HG02588 (cell line): ENCODE results near the gene SORCS2.
"Not testable (repeated sequence)": the region's sequence is repeated elsewhere in the genome, so short reads cannot be mapped to it uniquely, and the experiment has no call there.

Experiments used
- ATAC-seq: cut with Tn5 transposase; IDR thresholded peaks from one replicate; pipeline ENCODE4 v1.9.1; 2021; ENCODE audit warnings: mild to moderate bottlenecking, moderate library complexity; ENCODE audit not compliant: unreplicated experiment

SORCS2 gene

GRCh38 chr4:7159923-7160322 is 32.4 kb upstream of the SORCS2 start:
- no peak for ATAC-seq

GRCh38 chr4:7160439-7160838 is 31.9 kb upstream of the SORCS2 start:
- ATAC-seq, result no peak

- ATAC-seq, result no peak
Measured at GRCh38 chr4:7160951-7161440, 31.3 kb upstream of the SORCS2 start.

DNA sequence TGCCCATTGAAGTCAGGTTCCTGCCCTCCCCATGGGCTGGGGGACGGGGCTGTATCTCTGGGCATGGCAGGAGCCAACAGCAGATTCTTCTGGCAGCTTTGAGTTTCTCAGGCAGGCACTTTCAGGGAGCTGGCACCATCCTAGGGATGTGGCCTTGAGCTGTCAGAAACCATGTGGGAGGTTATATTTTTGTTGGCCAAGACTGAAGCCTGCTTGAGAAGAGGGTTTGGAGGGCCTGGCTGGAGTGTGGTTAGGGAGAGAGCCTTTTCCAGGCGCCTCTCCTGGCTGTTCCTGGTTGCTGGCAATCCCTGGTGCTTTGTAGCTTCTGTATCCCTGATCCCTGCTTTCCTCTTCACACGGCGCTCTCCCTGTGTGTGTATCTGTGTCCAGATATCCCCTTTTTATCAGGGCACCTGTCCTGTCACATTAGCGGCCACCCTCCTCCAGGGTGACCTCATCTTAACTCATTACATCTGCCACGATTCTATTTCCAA is 30.6 kb upstream of the SORCS2 start:
- ATAC-seq, result no peak

GRCh38 chr4:7165056-7165873 is 27.1 kb upstream of the SORCS2 start:
- ATAC-seq, result not testable (repeated sequence)

DNA sequence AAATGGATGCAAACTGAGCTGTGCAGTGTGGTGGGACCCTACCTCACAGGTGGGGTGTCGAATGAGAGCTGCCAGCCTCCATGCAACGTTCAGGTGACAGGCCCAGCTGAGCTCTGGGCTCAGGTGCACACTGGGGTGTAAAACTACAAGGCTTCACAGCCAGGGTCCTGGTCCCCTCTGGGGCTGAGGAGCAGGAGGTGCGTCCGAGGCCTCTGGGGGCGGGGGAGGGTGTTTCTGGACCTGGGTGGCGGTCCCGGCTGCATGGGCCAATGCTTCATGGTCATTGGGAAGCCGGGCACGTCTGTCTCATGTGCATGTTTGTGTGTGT is 26.5 kb upstream of the SORCS2 start:
- ATAC-seq, result no peak

DNA sequence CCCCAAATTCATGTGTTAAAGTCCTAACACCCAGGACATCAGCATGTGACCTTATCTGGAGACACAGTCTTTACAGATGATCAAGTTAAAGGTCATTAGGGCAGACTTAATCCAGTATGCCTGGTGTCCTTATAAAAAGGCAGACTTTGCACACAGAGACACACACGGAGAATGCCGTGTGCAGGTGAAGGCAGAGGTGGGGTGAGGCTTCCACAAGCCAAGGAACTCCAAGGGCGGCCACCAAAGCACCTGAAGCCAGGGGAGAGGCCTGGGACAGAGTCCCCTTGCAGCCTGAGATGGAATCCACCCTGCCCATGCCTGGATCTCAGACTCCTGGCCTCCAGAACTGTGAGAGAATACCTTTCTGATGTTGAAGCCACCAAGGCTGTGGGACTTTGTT is 26.1 kb upstream of the SORCS2 start:
- no peak for ATAC-seq

DNA sequence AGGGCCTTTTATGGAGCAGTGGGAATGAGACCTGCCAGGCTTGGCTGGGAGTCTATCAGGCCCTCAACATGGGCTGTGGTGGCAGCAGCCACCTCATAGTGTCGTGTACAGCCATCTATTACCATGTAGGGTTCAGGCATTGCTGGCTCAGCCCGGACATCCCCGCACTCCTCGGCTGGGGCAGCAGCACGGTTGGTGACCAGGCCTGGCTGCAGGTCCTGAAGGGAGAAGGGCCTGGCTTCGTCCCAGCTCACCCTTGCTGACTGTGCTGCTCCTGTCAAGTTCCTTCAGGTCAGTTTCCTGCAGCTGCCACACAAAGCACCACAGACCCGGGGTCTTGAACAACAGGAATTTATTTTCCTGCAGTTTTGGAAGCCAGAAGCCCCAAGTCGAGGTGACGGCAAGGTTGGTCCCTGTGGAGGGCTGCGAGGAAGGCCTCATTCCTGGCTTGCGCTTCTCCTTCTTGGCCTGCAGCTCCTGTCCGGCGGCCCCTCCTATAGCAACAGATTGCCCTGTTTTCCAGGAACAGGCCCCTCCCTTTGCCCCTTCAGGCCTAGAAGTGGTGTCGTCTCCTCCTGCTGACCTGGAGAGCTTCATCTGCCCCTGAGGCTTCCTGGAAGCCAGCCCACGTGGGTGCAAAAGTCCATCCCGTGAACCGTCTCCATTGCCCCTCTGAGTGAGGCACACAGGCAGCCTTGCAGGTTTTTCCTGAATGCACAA is 25.2 kb upstream of the SORCS2 start:
- ATAC-seq, result no peak

- ATAC-seq, result no peak
Measured at GRCh38 chr4:7167706-7168105, 24.6 kb upstream of the SORCS2 start.

DNA sequence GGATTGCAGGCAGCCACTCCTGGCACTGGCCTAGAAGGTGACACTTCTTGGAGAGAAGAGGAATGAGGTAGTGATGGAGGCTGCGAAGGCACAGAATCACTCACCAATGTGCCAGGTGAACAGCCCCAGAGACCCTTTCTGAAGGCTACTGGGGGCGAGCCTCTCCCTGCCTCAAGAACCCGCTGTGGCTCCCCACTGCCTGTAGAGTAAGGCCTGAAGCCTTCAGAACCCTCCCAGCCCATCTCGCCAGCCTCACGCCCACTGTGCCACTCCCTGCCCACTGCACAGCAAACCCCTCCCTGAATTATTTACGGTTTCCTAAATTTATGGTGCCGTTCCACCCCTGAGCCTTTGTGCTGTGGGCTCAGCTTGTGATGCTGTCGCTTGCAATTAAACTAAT is 24.2 kb upstream of the SORCS2 start:
- ATAC-seq, result no peak

DNA sequence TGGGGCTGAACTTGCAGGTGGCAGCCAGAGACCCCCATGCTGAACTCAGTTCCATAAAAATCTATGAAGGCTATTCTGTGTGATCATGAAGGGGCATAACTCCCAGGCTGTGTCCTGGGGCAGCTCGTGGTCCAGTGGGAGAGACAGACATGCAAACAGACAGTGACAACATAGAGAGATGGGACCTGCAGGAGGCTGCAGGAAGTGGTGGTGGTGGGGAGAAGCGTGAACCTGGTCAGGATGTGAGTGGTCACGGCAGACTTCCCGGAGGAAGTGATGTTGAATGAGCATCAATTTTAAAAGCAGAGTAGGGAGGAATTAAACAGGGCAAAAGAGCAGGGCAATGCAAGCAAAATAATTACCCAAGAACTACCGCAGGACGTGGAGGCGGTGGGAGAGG is 23.2 kb upstream of the SORCS2 start:
- no peak for ATAC-seq

DNA sequence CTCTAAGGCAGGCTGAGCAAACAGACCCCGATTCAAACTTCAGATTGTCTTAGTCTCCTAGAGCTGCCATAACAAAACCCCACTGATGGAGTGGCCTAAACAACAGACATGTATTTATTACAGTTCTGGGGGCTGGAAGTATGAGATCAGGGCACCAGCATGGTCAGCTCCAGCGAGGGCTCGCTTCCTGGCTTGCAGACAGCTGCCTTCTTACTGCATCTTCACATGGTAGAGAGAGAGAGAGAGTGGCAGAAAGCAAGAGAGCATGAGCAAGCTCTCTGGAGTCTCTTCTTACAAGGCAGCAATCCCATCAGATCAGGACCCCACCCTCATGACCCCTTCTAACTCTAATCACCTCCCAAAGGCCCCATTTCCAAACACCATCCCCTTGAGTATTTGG is 22.3 kb upstream of the SORCS2 start:
- ATAC-seq, result no peak

DNA sequence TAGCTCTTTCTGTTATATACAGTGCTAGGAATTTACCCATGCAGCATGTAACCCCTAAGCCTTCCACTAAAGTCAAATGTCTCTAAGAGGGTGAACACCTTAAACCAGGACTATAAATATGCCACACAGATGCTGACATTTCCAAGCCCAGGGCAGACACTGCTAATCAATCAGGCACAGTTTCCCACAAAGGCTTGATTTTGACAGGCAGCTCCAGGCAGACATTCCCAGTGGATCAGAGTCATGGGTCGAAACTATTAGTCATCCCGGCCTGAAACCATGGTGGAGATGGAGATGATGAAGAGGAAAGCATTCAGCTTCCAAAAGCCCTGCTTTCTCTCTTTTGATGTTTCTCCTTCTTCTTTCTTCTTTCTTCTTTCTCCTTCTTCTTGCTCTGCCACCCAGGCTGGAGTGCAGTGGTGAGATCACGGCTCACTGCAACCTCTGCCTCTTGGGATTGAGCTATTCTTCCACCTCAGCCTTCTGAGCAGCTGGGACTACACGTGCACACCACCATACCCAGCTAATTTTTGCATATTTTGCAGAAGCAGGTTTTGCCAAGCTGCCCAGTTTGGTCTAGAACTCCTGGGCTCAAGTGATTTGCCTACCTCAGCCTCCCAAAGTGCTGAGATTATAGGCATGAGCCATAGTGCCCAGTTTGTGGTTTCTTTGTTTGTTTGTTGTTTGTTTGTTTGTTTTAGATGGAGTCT is 21.0 kb upstream of the SORCS2 start:
- ATAC-seq, result no peak

- no peak for ATAC-seq
Measured at GRCh38 chr4:7172508-7172907, 19.8 kb upstream of the SORCS2 start.

- ATAC-seq, result no peak
Measured at GRCh38 chr4:7172946-7173345, 19.4 kb upstream of the SORCS2 start.

DNA sequence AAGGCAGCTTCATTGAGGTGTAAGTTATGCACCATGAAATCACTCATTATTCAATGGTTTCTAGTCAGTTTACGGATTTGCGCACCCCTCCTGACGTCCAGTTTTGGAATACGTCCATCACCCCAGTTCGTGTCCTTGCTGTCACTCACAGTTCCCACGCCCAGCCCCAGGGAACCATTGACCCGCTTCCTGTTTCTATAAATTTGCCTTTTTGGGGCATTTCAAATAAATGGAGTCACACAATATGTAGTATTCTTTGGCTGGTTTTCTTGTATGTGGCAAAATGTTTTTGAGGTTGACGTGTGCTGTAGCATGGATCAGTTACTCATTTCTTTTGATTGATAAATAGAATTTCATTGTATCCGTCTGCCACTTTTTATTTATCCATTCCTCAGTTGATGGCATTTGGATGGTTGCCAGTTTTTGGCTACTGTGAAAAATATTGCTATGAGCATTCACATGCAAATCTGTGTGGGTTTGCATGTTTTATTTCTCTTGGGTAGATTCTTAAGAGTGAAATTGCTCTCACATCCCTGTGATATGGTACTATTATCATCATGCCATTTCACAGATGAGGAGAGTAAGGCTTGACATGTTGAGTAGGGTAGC is 18.4 kb upstream of the SORCS2 start:
- no peak for ATAC-seq

DNA sequence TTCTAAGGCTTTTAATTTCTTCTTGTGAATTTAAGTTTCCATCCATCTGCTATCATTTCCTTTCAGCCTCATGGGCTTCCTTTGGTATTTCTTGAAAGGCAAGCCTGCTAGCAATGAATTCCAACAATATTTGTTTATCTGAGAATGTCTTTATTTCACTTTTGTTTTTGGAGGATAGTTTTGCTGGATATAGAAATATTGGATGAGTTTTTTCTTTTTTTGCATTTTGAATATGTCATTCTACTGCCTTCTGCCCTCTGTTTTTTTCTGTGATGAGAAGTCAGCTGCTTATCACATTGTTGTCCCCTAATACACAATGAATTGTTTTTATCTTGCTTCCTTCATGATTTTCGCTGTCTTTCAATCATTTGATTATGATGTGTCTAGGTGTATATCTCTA is 13.2 kb upstream of the SORCS2 start:
- ATAC-seq, result no peak

GRCh38 chr4:7180938-7181337 is 11.4 kb upstream of the SORCS2 start:
- ATAC-seq, result no peak

- ATAC-seq, result no peak
Measured at GRCh38 chr4:7182616-7183015, 9.7 kb upstream of the SORCS2 start.

- no peak for ATAC-seq
Measured at GRCh38 chr4:7183161-7183560, 9.2 kb upstream of the SORCS2 start.

DNA sequence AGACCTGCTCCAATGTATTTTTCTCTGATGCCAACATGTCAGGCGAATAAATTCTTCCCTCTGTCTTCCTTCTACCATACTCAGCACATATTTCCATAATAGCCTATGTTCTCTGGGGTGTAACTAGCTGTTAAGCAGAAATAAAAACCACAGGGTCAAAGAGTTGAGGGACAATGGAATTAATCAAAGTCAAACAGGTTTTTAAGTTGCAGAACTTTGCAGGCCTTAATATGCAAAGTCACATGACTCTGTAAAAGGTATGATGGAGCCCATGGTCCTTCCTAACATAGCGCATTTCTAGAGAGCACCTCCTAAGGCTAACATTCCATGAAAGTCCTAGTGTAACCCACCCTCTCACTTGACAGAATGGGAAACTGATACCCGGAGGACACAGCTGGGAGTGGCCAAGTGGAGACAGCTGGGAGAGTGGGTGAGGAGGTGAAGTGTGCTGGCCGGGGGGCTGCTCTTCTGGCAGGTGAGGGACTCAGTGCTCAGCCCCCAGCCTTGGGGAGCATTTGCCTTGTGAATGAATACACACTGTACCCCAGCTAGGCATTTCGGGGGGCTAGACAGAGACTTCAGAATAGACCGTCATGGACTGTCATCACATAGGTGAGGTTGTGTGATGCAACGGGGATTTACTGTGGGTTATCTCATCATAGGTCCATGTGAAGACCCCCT is 8.4 kb upstream of the SORCS2 start:
- ATAC-seq, result no peak
